Loucy (cell line): Measurements from ENCODE around the gene TBC1D24.

ENCODE experiments used
- H2AFZ ChIP-seq: fragments of 200-600 bp; sonication (generic); 2 replicates; pipeline ENCODE4 v1.6.0; 2016; ENCODE audit warnings: antibody characterized with exemption, mild to moderate bottlenecking, low read length, moderate library complexity
- H3F3A ChIP-seq: fragments of 200-600 bp; 2 replicates; pipeline ENCODE4 v1.6.0; 2016; ENCODE audit warnings: antibody characterized with exemption, low read depth, mild to moderate bottlenecking
- H3K27me3 ChIP-seq: fragments of 200-600 bp; sonication (generic); 2 replicates; pipeline ENCODE4 v1.6.1; 2014; ENCODE audit warnings: low read length, mild to moderate bottlenecking; ENCODE audit not compliant: insufficient read depth, poor library complexity, severe bottlenecking
- H3K36me3 ChIP-seq: fragments of 200-600 bp; sonication (generic); 2 replicates; pipeline ENCODE4 v1.6.1; 2016; ENCODE audit warnings: low read length; ENCODE audit not compliant: insufficient read depth
- H3K4me1 ChIP-seq: fragments of 200-600 bp; sonication (generic); 2 replicates; pipeline ENCODE4 v1.5.1; 2014; ENCODE audit warnings: low read length, mild to moderate bottlenecking; ENCODE audit not compliant: insufficient read depth, poor library complexity, severe bottlenecking
- H3K4me2 ChIP-seq: fragments of 200-600 bp; sonication (generic); 2 replicates; pipeline ENCODE4 v1.6.0; 2014; ENCODE audit warnings: antibody characterized with exemption, low read length, low read depth, mild to moderate bottlenecking; ENCODE audit not compliant: poor library complexity, severe bottlenecking
- H3K4me3 ChIP-seq: fragments of 200-600 bp; sonication (generic); 2 replicates; pipeline ENCODE4 v1.5.1; 2014; ENCODE audit warnings: low read length, mild to moderate bottlenecking, mixed read lengths; ENCODE audit not compliant: poor library complexity, severe bottlenecking
- H3K79me2 ChIP-seq: fragments of 200-600 bp; sonication (generic); 2 replicates; pipeline ENCODE4 v1.6.1; 2014; ENCODE audit warnings: low read length; ENCODE audit not compliant: insufficient read depth
- H3K9ac ChIP-seq: fragments of 200-600 bp; sonication (generic); 2 replicates; pipeline ENCODE4 v1.6.0; 2014; ENCODE audit warnings: mild to moderate bottlenecking, low read depth, low read length, moderate library complexity; ENCODE audit not compliant: poor library complexity, severe bottlenecking
- H3K9me2 ChIP-seq: fragments of 200-600 bp; sonication (generic); replicated peaks from 2 replicates; pipeline ENCODE4 v1.6.1; 2016; ENCODE audit warnings: low read depth, low read length, mixed read lengths
- H3K9me3 ChIP-seq: fragments of 200-600 bp; sonication (generic); 2 replicates; pipeline ENCODE4 v1.6.1; 2014; ENCODE audit warnings: mild to moderate bottlenecking, antibody characterized with exemption, low read length, low read depth; ENCODE audit not compliant: insufficient read depth
- H4K20me1 ChIP-seq: fragments of 200-600 bp; sonication (generic); 2 replicates; pipeline ENCODE4 v1.6.0; 2014; ENCODE audit warnings: antibody characterized with exemption, low read length, mild to moderate bottlenecking; ENCODE audit not compliant: insufficient read depth, poor library complexity, severe bottlenecking
- EZH2phosphoT487 ChIP-seq: fragments of 200-600 bp; IDR thresholded peaks from 2 replicates; pipeline ENCODE4 v1.6.1; 2018; ENCODE audit warnings: antibody characterized with exemption, mild to moderate bottlenecking, moderate library complexity, borderline replicate concordance
- TF ChIP-seq, protein P1 (sequence below): fragments of 200-600 bp; sonication (generic); conservative IDR thresholded peaks from 2 replicates; pipeline ENCODE4 v1.5.1; 2014; ENCODE audit warnings: mild to moderate bottlenecking, antibody characterized with exemption, low read length

Gene TBC1D24

DNA sequence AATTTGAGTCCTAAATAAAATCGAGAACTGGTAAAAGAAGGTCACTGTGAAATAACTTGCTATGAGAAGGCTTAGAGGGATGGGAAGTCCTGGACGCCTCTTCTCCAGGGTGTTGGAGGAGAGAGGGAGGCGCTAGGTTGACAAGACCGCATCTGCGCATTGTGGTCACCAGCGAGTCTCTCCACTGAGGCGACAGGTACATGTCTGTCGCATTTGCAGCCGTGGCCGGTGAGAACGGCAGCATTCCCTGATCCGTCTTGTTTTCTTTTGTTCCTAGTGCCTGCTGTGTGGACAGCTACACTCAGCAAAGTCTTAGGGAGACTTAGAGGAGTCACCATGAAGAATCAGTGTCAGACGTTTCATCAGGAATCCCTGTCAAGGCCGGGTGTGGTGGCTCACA, 30.8 kb downstream of the TBC1D24 start:
- H3K27me3 ChIP-seq = no peaks in the 10 kb centered on the region
- no peak for TF ChIP-seq EZH2phosphoT487
- TF ChIP-seq, protein P1, sequence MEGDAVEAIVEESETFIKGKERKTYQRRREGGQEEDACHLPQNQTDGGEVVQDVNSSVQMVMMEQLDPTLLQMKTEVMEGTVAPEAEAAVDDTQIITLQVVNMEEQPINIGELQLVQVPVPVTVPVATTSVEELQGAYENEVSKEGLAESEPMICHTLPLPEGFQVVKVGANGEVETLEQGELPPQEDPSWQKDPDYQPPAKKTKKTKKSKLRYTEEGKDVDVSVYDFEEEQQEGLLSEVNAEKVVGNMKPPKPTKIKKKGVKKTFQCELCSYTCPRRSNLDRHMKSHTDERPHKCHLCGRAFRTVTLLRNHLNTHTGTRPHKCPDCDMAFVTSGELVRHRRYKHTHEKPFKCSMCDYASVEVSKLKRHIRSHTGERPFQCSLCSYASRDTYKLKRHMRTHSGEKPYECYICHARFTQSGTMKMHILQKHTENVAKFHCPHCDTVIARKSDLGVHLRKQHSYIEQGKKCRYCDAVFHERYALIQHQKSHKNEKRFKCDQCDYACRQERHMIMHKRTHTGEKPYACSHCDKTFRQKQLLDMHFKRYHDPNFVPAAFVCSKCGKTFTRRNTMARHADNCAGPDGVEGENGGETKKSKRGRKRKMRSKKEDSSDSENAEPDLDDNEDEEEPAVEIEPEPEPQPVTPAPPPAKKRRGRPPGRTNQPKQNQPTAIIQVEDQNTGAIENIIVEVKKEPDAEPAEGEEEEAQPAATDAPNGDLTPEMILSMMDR = no peak

DNA sequence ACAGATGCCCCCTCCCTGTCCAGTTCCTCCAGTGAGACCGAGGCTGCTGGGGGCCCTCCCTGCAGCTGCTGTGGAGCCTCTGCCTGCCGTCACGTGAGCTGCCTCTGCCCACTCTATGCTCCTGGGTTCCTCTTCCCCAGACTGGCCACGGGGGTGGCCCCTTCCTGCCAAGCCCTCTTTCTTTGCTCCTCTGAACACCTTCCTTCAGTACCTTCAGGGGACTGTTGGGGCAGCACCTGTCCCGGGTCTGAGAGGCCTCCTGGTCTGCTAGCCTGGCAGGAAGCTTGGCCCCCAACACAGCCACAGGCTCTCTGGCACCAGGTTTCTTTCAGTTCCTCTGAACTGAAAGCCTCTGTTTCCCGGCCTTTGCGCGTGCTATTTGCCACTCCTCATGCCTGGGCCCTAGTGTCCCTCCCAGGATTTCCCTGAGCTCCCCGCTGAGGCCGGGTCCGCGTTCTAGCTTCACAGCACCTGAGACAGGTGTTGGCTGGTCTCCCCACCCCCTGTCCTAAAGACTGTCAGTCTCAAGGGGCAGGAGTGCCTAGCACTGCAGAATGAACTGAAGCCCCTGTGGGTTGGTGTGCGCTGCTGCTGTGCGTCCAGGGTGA, 32.2 kb downstream of the TBC1D24 start:
- Histone ChIP-seq H2AFZ (no peak overlapping the region), H4K20me1 (no peaks in the 10 kb centered on the region), H3K27me3 (no peaks in the 10 kb centered on the region), H3K36me3 (no peaks in the 10 kb centered on the region), H3K4me2 (no peak overlapping the region), H3K9me3 (no peaks in the 10 kb centered on the region), H3K4me1 (no peaks in the 10 kb centered on the region), H3K79me2 (no peaks in the 10 kb centered on the region), H3K9ac (no peak overlapping the region), H3K4me3 (no peak overlapping the region), H3K9me2 (no peaks in the 10 kb centered on the region), H3F3A (no peaks in the 10 kb centered on the region)
- no peak for TF ChIP-seq EZH2phosphoT487
- TF ChIP-seq, protein P1 = no peak

More for the DNA sequence above, 30.8 kb downstream of the TBC1D24 start:
- Histone ChIP-seq H3K9me3 (no peaks in the 10 kb centered on the region), H3K4me3 (no peak overlapping the region), H3K4me2 (no peak overlapping the region), H3K9ac (no peak overlapping the region), H2AFZ (no peak overlapping the region), H3K36me3 (no peaks in the 10 kb centered on the region), H3F3A (no peaks in the 10 kb centered on the region), H3K9me2 (no peaks in the 10 kb centered on the region), H3K79me2 (no peaks in the 10 kb centered on the region), H4K20me1 (no peaks in the 10 kb centered on the region), H3K4me1 (no peaks in the 10 kb centered on the region)

GRCh38 chr16:2507665-2508064, 32.7 kb downstream of the TBC1D24 start:
- Histone ChIP-seq H3K27me3 (no peaks in the 10 kb centered on the region), H2AFZ (no peak overlapping the region), H3K9me3 (no peaks in the 10 kb centered on the region), H4K20me1 (no peaks in the 10 kb centered on the region), H3K79me2 (no peaks in the 10 kb centered on the region), H3K4me2 (no peak overlapping the region), H3K9ac (no peak overlapping the region), H3K4me1 (no peaks in the 10 kb centered on the region), H3K36me3 (no peaks in the 10 kb centered on the region), H3F3A (no peaks in the 10 kb centered on the region), H3K4me3 (no peak overlapping the region), H3K9me2 (no peaks in the 10 kb centered on the region)
- TF ChIP-seq, protein P1 = no peak
- no peak for TF ChIP-seq EZH2phosphoT487
